Liver (tissue), 9 donors: ENCODE results near the gene CYB561D2. TPM values are rescaled to one million over a fixed set of nuclear protein-coding genes. Genes with fewer than 3 reads are reported as not detected.

Experiments
- DNase-seq: peaks from one replicate; pipeline ENCODE4 v3.0.0-alpha.2; 2017; ENCODE audit warnings: low spot score
- H3K27ac ChIP-seq, 2 donors: one replicate each; pipeline ENCODE4 v1.7.0; 2013; ENCODE audit warnings: inconsistent platforms in 2 of 2, low read length in 2 of 2, control low read depth in 1 of 2, low read depth in 1 of 2, mild to moderate bottlenecking in 1 of 2
- H3K27me3 ChIP-seq, 4 donors: one replicate each; pipeline versions ENCODE4 v1.6.1 to v1.7.0; 2013; ENCODE audit warnings: low read length in 3 of 4, inconsistent platforms in 1 of 4, mild to moderate bottlenecking in 1 of 4, moderate library complexity in 1 of 4; ENCODE audit not compliant: control insufficient read depth in 4 of 4, insufficient read depth in 4 of 4
- H3K36me3 ChIP-seq, 4 donors: one replicate each; pipeline versions ENCODE4 v1.6.1 to v1.7.0; 2013; ENCODE audit warnings: low read length in 3 of 4, mild to moderate bottlenecking in 3 of 4, low read depth in 1 of 4, moderate library complexity in 1 of 4; ENCODE audit not compliant: control insufficient read depth in 4 of 4, insufficient read depth in 3 of 4
- H3K4me1 ChIP-seq, 4 donors: one replicate each; pipeline versions ENCODE4 v1.6.1 to v1.7.0; 2013; ENCODE audit warnings: low read length in 3 of 4, mild to moderate bottlenecking in 3 of 4, moderate library complexity in 1 of 4; ENCODE audit not compliant: control insufficient read depth in 4 of 4, insufficient read depth in 4 of 4
- H3K4me3 ChIP-seq, 3 donors: one replicate each; pipeline versions ENCODE4 v1.6.1 to v1.7.0; 2013; ENCODE audit warnings: low read length in 3 of 3, control low read depth in 1 of 3, low read depth in 1 of 3, mild to moderate bottlenecking in 1 of 3
- H3K9ac ChIP-seq, 2 donors: one replicate each; pipeline ENCODE4 v1.7.0; 2013; ENCODE audit warnings: low read length in 2 of 2, mild to moderate bottlenecking in 2 of 2, moderate library complexity in 2 of 2, control low read depth in 1 of 2, low read depth in 1 of 2
- H3K9me3 ChIP-seq, 4 donors: one replicate each; pipeline versions ENCODE4 v1.6.1 to v1.7.0; 2013; ENCODE audit warnings: low read length in 3 of 4; ENCODE audit not compliant: control insufficient read depth in 4 of 4
- EGR1 ChIP-seq, 2 donors: IDR thresholded peaks; 2 replicates each; pipeline ENCODE4 v1.6.1; 2016 to 2018; ENCODE audit warnings: antibody characterized with exemption in 2 of 2, low read depth in 2 of 2
- FOXA1 ChIP-seq: IDR thresholded peaks from 2 replicates; pipeline ENCODE4 v1.6.1; 2016; ENCODE audit warnings: antibody characterized with exemption
- FOXA2 ChIP-seq: IDR thresholded peaks from 2 replicates; pipeline ENCODE4 v1.6.1; 2016; ENCODE audit warnings: antibody characterized with exemption
- GABPA ChIP-seq, 2 donors: IDR thresholded peaks in 1 of 2; conservative IDR thresholded peaks in 1 of 2; 2 replicates each; pipeline ENCODE4 v1.6.1; 2016; ENCODE audit warnings: antibody characterized with exemption in 2 of 2, mild to moderate bottlenecking in 1 of 2, moderate library complexity in 1 of 2
- HNF4A ChIP-seq, 2 donors: conservative IDR thresholded peaks; 2 replicates each; pipeline ENCODE4 v1.6.1; 2016; ENCODE audit warnings: antibody characterized with exemption in 2 of 2, mild to moderate bottlenecking in 2 of 2
- HNF4G ChIP-seq: IDR thresholded peaks from 2 replicates; pipeline ENCODE4 v1.6.1; 2016; ENCODE audit warnings: antibody characterized with exemption
- JUND ChIP-seq, 2 donors: IDR thresholded peaks; 2 replicates each; pipeline ENCODE4 v1.6.1; 2016; ENCODE audit warnings: antibody characterized with exemption in 2 of 2
- NR2F2 ChIP-seq: IDR thresholded peaks from 2 replicates; pipeline ENCODE4 v1.6.1; 2016; ENCODE audit warnings: antibody characterized with exemption
- RAD21 ChIP-seq, 2 donors: IDR thresholded peaks; 2 replicates each; pipeline ENCODE4 v1.6.1; 2016; ENCODE audit warnings: antibody characterized with exemption in 2 of 2, mild to moderate bottlenecking in 2 of 2
- RXRA ChIP-seq, 2 donors: IDR thresholded peaks; 2 replicates each; pipeline ENCODE4 v1.6.1; 2017 to 2018; ENCODE audit warnings: antibody characterized with exemption in 2 of 2, mild to moderate bottlenecking in 1 of 2
- SP1 ChIP-seq: IDR thresholded peaks from 2 replicates; pipeline ENCODE4 v1.6.1; 2018; ENCODE audit warnings: antibody characterized with exemption, mild to moderate bottlenecking
- TAF1 ChIP-seq: conservative IDR thresholded peaks from 2 replicates; pipeline ENCODE4 v1.6.1; 2016; ENCODE audit warnings: antibody characterized with exemption, mild to moderate bottlenecking
- YY1 ChIP-seq: IDR thresholded peaks from 2 replicates; pipeline ENCODE4 v1.6.1; 2016; ENCODE audit warnings: antibody characterized with exemption, mild to moderate bottlenecking
- WGBS: extraction: QIAGEN DNeasy Blood & Tissue Kit; methylation state at CpG from one replicate; pipeline ENCODE4 v1.1.7; 2013; 5-methylcytosine and 5-hydroxymethylcytosine counted together
- polyA plus RNA-seq, 2 donors: library from polyadenylated mRNA; stranded (reverse) in 1 of 2; unstranded in 1 of 2; fragments of 200-250 nt in 1 of 2; fragments of >200 nt in 1 of 2; fragmentation: Nextera tagmentation in 1 of 2; extraction: Ambion mirVana in 1 of 2; gene quantifications; one replicate each; pipeline versions ENCODE4 v1.2.1 to v1.2.3, GENCODE V29; 2013 to 2015
- total RNA-seq, 2 donors: library from RNA; depleted of rRNA; stranded (reverse); fragments of >200 nt; gene quantifications; one replicate each; pipeline ENCODE4 v1.2.3, GENCODE V29; 2014
- TF ChIP-seq, protein P1 (sequence below): fragments of 150-350 bp; IDR thresholded peaks from 2 replicates; pipeline ENCODE4 v1.5.1; 2017; ENCODE audit warnings: improper control_type of control experiment, low read depth, low read length; ENCODE audit not compliant: missing input control
- TF ChIP-seq, protein P2 (sequence below): IDR thresholded peaks from 2 replicates; pipeline ENCODE4 v1.6.1; 2016; ENCODE audit warnings: antibody characterized with exemption, mild to moderate bottlenecking
- TF ChIP-seq, protein P3 (sequence below): IDR thresholded peaks from 2 replicates; pipeline ENCODE4 v1.6.1; 2016; ENCODE audit warnings: antibody characterized with exemption
- TF ChIP-seq, protein P4 (sequence below): IDR thresholded peaks from 2 replicates; pipeline ENCODE4 v1.6.1; 2016; ENCODE audit warnings: antibody characterized with exemption
- donor health status: healthy.
- donor health status: healthy.
- donor health status: healthy.
- donor health status: healthy.
- donor health status: healthy.

Gene CYB561D2
- total and polyA plus RNA-seq, 4 donors: 12.3 to 28.2 (median 22.1) TPM

DNA sequence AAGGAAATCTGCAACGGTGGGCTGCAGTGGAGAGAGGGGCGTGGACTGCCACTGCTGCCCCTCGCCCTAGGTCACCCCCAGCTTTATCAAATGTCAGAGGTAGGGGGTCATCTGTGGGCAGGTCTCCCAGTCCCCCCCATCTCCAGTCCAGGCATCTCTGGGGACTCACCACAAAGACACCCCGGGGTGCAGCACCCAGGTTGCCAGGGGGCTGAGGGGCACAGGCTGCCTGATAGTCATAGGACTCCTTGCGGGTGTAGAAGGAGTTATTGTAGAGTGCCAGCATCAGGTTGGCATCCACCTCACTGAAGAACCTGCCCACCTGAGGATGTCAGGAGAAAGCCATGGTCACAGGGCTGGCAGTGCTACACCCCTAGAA is 15.2 kb downstream of the CYB561D2 start:
- no peaks in the 10 kb centered on the region for H3K36me3 ChIP-seq
- peaks cover 0 to 2% (median 0%) of the 10 kb centered on the region in 4 donors for H3K27me3 ChIP-seq
- H3K9me3 ChIP-seq: no peaks in the 10 kb centered on the region
- H3K27ac ChIP-seq: no peak overlapping the region
- 83% methylated on average over 5 of the region's 5 CpGs for WGBS
- H3K4me1 ChIP-seq: peaks cover 0 to 10% (median 6%) of the 10 kb centered on the region in 4 donors
- H3K9ac ChIP-seq: no peak overlapping the region
- no peak for DNase-seq
- H3K4me3 ChIP-seq: no peak overlapping the region
- TF ChIP-seq TAF1 (no peak), RXRA (IDR thresholded peaks at IDR 0.05) (no peak), GABPA (IDR thresholded peaks at IDR 0.05 in 1 of 2, conservative IDR thresholded peaks at IDR 0.05 in 1 of 2) (no peak), FOXA1 (no peak), YY1 (no peak), RAD21 (IDR thresholded peaks at IDR 0.05) (no peak)
- TF ChIP-seq, protein P1, sequence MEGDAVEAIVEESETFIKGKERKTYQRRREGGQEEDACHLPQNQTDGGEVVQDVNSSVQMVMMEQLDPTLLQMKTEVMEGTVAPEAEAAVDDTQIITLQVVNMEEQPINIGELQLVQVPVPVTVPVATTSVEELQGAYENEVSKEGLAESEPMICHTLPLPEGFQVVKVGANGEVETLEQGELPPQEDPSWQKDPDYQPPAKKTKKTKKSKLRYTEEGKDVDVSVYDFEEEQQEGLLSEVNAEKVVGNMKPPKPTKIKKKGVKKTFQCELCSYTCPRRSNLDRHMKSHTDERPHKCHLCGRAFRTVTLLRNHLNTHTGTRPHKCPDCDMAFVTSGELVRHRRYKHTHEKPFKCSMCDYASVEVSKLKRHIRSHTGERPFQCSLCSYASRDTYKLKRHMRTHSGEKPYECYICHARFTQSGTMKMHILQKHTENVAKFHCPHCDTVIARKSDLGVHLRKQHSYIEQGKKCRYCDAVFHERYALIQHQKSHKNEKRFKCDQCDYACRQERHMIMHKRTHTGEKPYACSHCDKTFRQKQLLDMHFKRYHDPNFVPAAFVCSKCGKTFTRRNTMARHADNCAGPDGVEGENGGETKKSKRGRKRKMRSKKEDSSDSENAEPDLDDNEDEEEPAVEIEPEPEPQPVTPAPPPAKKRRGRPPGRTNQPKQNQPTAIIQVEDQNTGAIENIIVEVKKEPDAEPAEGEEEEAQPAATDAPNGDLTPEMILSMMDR: no peak
- TF ChIP-seq, protein P2, sequence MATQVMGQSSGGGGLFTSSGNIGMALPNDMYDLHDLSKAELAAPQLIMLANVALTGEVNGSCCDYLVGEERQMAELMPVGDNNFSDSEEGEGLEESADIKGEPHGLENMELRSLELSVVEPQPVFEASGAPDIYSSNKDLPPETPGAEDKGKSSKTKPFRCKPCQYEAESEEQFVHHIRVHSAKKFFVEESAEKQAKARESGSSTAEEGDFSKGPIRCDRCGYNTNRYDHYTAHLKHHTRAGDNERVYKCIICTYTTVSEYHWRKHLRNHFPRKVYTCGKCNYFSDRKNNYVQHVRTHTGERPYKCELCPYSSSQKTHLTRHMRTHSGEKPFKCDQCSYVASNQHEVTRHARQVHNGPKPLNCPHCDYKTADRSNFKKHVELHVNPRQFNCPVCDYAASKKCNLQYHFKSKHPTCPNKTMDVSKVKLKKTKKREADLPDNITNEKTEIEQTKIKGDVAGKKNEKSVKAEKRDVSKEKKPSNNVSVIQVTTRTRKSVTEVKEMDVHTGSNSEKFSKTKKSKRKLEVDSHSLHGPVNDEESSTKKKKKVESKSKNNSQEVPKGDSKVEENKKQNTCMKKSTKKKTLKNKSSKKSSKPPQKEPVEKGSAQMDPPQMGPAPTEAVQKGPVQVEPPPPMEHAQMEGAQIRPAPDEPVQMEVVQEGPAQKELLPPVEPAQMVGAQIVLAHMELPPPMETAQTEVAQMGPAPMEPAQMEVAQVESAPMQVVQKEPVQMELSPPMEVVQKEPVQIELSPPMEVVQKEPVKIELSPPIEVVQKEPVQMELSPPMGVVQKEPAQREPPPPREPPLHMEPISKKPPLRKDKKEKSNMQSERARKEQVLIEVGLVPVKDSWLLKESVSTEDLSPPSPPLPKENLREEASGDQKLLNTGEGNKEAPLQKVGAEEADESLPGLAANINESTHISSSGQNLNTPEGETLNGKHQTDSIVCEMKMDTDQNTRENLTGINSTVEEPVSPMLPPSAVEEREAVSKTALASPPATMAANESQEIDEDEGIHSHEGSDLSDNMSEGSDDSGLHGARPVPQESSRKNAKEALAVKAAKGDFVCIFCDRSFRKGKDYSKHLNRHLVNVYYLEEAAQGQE: no peak
- TF ChIP-seq, protein P3, sequence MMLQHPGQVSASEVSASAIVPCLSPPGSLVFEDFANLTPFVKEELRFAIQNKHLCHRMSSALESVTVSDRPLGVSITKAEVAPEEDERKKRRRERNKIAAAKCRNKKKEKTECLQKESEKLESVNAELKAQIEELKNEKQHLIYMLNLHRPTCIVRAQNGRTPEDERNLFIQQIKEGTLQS: no peak

DNA sequence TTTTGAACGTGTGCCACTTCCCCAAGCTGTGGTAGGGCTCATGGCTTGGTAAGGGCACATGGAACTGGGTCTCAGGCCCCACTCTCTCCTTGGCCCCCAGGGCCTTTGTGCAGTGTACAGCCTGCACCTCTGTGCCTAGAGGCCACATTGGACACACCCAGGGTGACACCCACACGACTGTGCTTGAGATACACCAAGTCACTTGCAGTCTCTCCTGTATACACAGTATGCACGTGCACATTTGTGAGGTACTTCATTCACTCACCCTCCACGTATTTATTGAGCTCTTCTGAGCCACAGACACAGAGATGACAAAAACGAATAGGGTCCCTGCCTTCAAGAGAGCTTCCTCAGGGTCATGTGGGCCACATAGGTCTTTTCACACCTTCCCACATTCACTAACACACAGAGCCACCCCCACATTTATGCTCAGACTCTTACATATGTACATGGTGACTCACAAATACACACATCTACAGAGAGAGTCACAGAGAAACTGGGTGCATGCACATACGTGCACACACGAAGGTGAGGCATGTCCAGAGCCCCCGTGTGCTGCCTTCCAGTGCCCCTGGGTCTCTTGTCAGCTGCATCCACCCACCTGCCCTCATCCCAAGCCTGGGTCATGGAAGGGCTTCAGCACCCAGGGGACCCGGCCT is 18.5 kb downstream of the CYB561D2 start:
- Histone ChIP-seq H3K9ac (no peak overlapping the region), H3K36me3 (no peaks in the 10 kb centered on the region)
- TF ChIP-seq JUND (IDR thresholded peaks at IDR 0.05) (no peak), FOXA2 (no peak), TAF1 (no peak), HNF4G (no peak), FOXA1 (no peak), GABPA (IDR thresholded peaks at IDR 0.05 in 1 of 2, conservative IDR thresholded peaks at IDR 0.05 in 1 of 2) (no peak), SP1 (no peak), EGR1 (IDR thresholded peaks at IDR 0.05; ENCODE audit: low read depth in 2 of 2) (no peak), HNF4A (conservative IDR thresholded peaks at IDR 0.05) (no peak), NR2F2 (no peak), YY1 (no peak), RXRA (IDR thresholded peaks at IDR 0.05) (no peak)
- TF ChIP-seq, protein P1: no peak
- TF ChIP-seq, protein P4, sequence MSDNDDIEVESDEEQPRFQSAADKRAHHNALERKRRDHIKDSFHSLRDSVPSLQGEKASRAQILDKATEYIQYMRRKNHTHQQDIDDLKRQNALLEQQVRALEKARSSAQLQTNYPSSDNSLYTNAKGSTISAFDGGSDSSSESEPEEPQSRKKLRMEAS: no peak
- TF ChIP-seq, protein P2: no peak
- TF ChIP-seq, protein P3: no peak

More for the DNA sequence above, 18.5 kb downstream of the CYB561D2 start:
- Histone ChIP-seq H3K4me1 (peaks cover 0 to 10% (median 6%) of the 10 kb centered on the region in 4 donors), H3K4me3 (no peak overlapping the region), H3K27ac (no peak overlapping the region), H3K9me3 (no peaks in the 10 kb centered on the region), H3K27me3 (peaks cover 0 to 2% (median 0%) of the 10 kb centered on the region in 4 donors)
- 75% methylated on average over 9 of the region's 9 CpGs for WGBS
- DNase-seq: no peak
